ENCODE data around the gene TSTD1. TPM values are rescaled to one million over a fixed set of nuclear protein-coding genes. Genes with fewer than 3 reads are reported as not detected.

Gene TSTD1
- total and polyA plus RNA-seq, 12 donors, result 46.3 to 280 (median 93.3) TPM

- peak in 1 of 7 donors; percentile 3 for DNase-seq
- H3K4me3 ChIP-seq, result no peak overlapping the region
- no peaks in the 10 kb centered on the region for H3K27me3 ChIP-seq
- intact Hi-C loops (cut with DNase I), result loop anchor here in 1 of 2 donors (5.0 kb wide), 1 partner anchor 83 kb away; no protein-coding TSS in a partner anchor
- 70 to 85% (median 76%) methylated on average over 4 of the region's 4 CpGs for WGBS, 4 donors
- no peak overlapping the region for H3K27ac ChIP-seq
- no peaks in the 10 kb centered on the region for H3K36me3 ChIP-seq (replicated peaks in 1 of 2)
- peaks cover 8 to 12% of the 10 kb centered on the region in 2 donors for H3K4me1 ChIP-seq (replicated peaks in 1 of 2)
- TF ChIP-seq POLR2A (IDR thresholded peaks at IDR 0.05), result no peak
- no peak for TF ChIP-seq CTCF (IDR thresholded peaks at IDR 0.05)
- no peaks in the 10 kb centered on the region for H3K9me3 ChIP-seq (replicated peaks in 1 of 3)
These were observed 29.8 kb downstream of the TSTD1 start for GRCh38 chr1:161008869-161009510.

- Histone ChIP-seq H3K27ac (no peak overlapping the region), H3K27me3 (no peaks in the 10 kb centered on the region), H3K4me1 (replicated peaks in 1 of 2) (no peaks in the 10 kb centered on the region), H3K36me3 (replicated peaks in 1 of 2) (no peaks in the 10 kb centered on the region), H3K9me3 (replicated peaks in 1 of 3) (no peaks in the 10 kb centered on the region), H3K4me3 (no peak overlapping the region)
- no peak for TF ChIP-seq POLR2A (IDR thresholded peaks at IDR 0.05)
- TF ChIP-seq CTCF (IDR thresholded peaks at IDR 0.05), result no peak
- 89 to 99% (median 95%) methylated on average over 2 of the region's 2 CpGs for WGBS, 4 donors
- no peak for DNase-seq
- intact Hi-C loops (cut with DNase I), result loop anchor here in 1 of 2 donors (5.0 kb wide), 1 partner anchor 85 kb away; no protein-coding TSS in a partner anchor
These were observed 31.4 kb downstream of the TSTD1 start for GRCh38 chr1:161007369-161007768.

- no peaks in the 10 kb centered on the region for H3K27me3 ChIP-seq
- WGBS, 4 donors, result 86 to 91% (median 89%) methylated on average over 8 of the region's 8 CpGs
- H3K4me3 ChIP-seq, result no peak overlapping the region
- intact Hi-C loops (cut with DNase I), result loop anchor here in 1 of 2 donors (5.0 kb wide), 1 partner anchor 86 kb away; no protein-coding TSS in a partner anchor
- TF ChIP-seq POLR2A (IDR thresholded peaks at IDR 0.05) (no peak), CTCF (IDR thresholded peaks at IDR 0.05) (no peak)
- H3K4me1 ChIP-seq (replicated peaks in 1 of 2), result peaks cover 2 to 3% of the 10 kb centered on the region in 2 donors
- no peaks in the 10 kb centered on the region for H3K36me3 ChIP-seq (replicated peaks in 1 of 2)
- no peaks in the 10 kb centered on the region for H3K9me3 ChIP-seq (replicated peaks in 1 of 3)
- no peak for DNase-seq
- no peak overlapping the region for H3K27ac ChIP-seq
These were observed 32.2 kb downstream of the TSTD1 start for GRCh38 chr1:161006563-161006962.

GRCh38 chr1:161001525-161001924 is 37.2 kb downstream of the TSTD1 start:
- DNase-seq, result peak in 3 of 7 donors; percentile 33 to 56 (median 55)
- Histone ChIP-seq H3K27me3 (no peaks in the 10 kb centered on the region), H3K36me3 (replicated peaks in 1 of 2) (peaks cover 0 to 26% of the 10 kb centered on the region in 2 donors), H3K27ac (no peak overlapping the region), H3K9me3 (replicated peaks in 1 of 3) (no peaks in the 10 kb centered on the region), H3K4me3 (no peak overlapping the region), H3K4me1 (replicated peaks in 1 of 2) (peaks cover 8 to 12% of the 10 kb centered on the region in 2 donors)
- WGBS, 4 donors, result 62 to 75% (median 70%) methylated on average over 5 of the region's 5 CpGs
- TF ChIP-seq CTCF (IDR thresholded peaks at IDR 0.05), result no peak
- TF ChIP-seq POLR2A (IDR thresholded peaks at IDR 0.05), result no peak
- intact Hi-C loops (cut with DNase I), result loop anchor here in 1 of 2 donors (5.0 kb wide), 1 partner anchor 51 kb away; no protein-coding TSS in a partner anchor
